Activated T-helper 2 cell treated with anti-CD3 and anti-CD28 coated beads, Interferon-gamma antibody, Interleukin-2, Interleukin-4, amounts not matched to agents 10 μg/mL and 5 μg/mL and 100 μg/mL, durations not matched to agents 14 hours and 24 hours and 36 hours (primary cell): ENCODE measurements around the gene YY1AP1. TPM values are rescaled to one million over a fixed set of nuclear protein-coding genes. Genes with fewer than 3 reads are reported as not detected.
"Not testable (repeated sequence)": the region's sequence is repeated elsewhere in the genome, so short reads cannot be mapped to it uniquely, and the experiment has no call there.

Source experiments
- DNase-seq: peaks from one replicate; pipeline ENCODE4 v3.0.0; 2021; ENCODE audit warnings: low spot score
- H3K27ac Mint-ChIP-seq: one replicate; pipeline ENCODE4 v1.8.0; 2021; ENCODE audit warnings: mixed read lengths
- H3K27me3 Mint-ChIP-seq: one replicate; pipeline ENCODE4 v1.8.0; 2021; ENCODE audit warnings: low read depth, mixed read lengths
- H3K36me3 Mint-ChIP-seq: one replicate; pipeline ENCODE4 v1.8.0; 2021; ENCODE audit warnings: low read depth, mixed read lengths
- H3K4me1 Mint-ChIP-seq: one replicate; pipeline ENCODE4 v1.8.0; 2021; ENCODE audit warnings: low read depth, mixed read lengths
- H3K4me3 Mint-ChIP-seq: one replicate; pipeline ENCODE4 v1.8.0; 2021; ENCODE audit warnings: low read depth, mild to moderate bottlenecking, moderate library complexity, mixed read lengths
- H3K9me3 Mint-ChIP-seq: one replicate; pipeline ENCODE4 v1.8.0; 2021; ENCODE audit warnings: mixed read lengths
- intact Hi-C: fragments of 100-400 bp; cut with micrococcal nuclease; formaldehyde crosslinking; loops from one replicate; pipeline ENCODE4 v1.15.1; 2023
- total RNA-seq: library from RNA; stranded (reverse); gene quantifications from 2 replicates; pipeline ENCODE4 v1.2.3, GENCODE V29; 2022

Gene YY1AP1
- total RNA-seq, 1 donor from 2014 or later, result 67.9 TPM

DNA sequence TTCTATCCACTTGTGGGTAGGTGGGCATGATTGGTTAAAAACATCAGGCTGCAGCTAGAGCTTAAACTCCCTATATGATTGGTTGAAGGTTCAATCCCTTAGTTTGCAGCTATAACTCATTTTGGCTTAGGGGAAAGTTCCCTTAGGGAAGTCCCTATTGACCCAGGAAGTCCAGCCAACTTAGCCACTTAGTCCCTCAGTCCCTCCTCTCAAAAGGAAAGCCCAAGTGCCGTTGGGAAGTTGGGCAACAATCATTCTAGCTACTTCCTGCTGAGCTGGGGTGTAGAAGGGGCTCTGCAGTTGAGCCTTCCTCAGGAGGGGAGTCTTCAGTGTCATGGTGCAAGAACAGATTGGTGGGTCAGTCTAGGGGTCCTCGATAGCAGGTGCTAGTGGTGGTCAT lies 66.4 kb downstream of the YY1AP1 start:
- H3K36me3 Mint-ChIP-seq, result no peaks in the 10 kb centered on the region
- no peaks in the 10 kb centered on the region for H3K4me1 Mint-ChIP-seq
- H3K27me3 Mint-ChIP-seq, result peaks cover 5% of the 10 kb centered on the region
- no peak for DNase-seq
- no peak overlapping the region for H3K27ac Mint-ChIP-seq
- intact Hi-C loops, result no loop called here
- H3K9me3 Mint-ChIP-seq, result no peaks in the 10 kb centered on the region
- H3K4me3 Mint-ChIP-seq, result no peak overlapping the region

DNA sequence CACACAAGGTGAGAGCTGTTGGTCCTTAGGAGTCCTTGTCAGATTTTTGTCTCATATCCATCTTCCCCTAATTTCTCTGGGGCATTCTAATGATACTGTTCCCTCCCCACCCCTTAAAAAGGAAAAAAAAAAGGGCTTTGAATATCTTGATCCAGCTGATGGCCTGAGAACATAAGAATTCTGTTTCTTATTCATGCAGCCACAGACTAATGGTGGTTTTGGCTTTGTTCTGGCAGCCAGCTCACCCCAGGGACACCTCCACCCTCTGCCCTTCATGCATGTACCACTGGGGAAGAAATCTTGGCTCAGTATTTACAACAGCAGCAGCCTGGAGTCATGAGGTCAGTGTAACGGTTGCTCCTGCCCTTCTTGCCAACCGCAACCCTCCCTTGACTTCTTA lies 75.3 kb downstream of the YY1AP1 start:
- H3K36me3 Mint-ChIP-seq, result peaks cover 24% of the 10 kb centered on the region
- H3K9me3 Mint-ChIP-seq, H3K4me1 Mint-ChIP-seq, DNase-seq, intact Hi-C loops, H3K27me3 Mint-ChIP-seq, H3K4me3 Mint-ChIP-seq, H3K27ac Mint-ChIP-seq: not testable (repeated sequence)

DNA sequence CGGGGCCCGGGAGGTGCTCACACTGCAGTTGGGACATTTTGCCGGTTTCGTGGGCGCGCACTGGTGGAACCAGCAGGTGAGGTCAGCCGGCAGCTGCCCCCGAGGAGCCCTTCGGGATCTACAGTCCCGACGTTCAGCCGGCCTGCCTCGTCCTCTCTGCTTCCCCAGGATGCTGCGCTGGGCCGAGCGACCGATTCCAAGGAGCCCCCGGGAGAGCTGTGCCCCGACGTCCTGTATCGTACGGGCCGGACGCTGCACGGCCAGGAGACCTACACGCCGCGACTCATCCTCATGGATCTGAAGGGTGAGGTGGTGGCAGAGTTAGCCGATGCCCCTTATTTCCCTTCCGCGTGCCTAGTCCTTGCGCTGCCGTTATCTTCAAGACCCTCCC lies 78.3 kb downstream of the YY1AP1 start:
- H3K9me3 Mint-ChIP-seq, H3K27me3 Mint-ChIP-seq, intact Hi-C loops, DNase-seq, H3K27ac Mint-ChIP-seq, H3K4me1 Mint-ChIP-seq: not testable (repeated sequence)
- H3K4me3 Mint-ChIP-seq, result peak overlapping the region; percentile 94
- H3K36me3 Mint-ChIP-seq, result peaks cover 19% of the 10 kb centered on the region

DNA sequence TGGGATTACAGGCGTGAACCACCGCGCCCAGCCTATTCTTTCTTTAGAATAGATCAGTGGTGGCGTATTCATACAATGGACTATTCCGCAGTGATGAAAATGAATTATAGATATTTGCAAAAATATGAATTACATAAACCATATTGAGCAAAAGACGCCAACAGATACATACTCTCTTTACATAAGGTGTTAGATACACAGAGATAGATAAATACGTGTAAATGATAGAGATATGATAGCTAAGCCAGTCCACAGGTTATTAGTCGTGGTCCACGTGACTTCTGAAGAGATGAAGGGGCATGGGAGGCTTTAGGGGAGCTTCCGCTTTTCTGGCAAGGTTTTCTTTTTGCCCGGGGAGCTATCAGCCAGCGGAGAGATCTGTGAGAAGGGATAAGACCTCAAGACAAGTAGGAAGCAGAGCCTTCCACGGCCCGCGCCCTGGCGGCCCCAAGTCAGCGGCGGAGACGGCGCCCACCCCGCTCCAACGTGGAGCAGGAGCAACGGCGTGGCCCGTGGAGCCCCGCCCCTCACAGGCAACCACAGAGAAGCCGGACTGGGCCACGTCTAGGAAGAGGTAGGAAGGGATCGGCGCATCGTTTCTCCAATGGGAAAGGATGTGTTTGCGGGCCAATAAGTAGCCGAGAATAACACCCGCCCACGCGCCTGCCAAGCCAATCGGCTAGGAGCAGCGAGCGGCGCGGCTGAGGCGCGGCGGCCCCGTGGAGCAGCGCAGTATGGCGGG lies 78.9 kb downstream of the YY1AP1 start, which contains the start of gene MSTO1:
Gene MSTO1 (plus strand): TSS at position 704 of the 742 bp plus-strand sequence. CDS start 31 bp downstream, at position 735.
- H3K27me3 Mint-ChIP-seq, result peaks cover 2% of the 10 kb centered on the region
- H3K27ac Mint-ChIP-seq, result peak within 1 kb of the TSS; percentile 91
- DNase-seq, result peak; percentile 94
- peaks cover 16% of the 10 kb centered on the region for H3K36me3 Mint-ChIP-seq
- peaks cover 4% of the 10 kb centered on the region for H3K4me1 Mint-ChIP-seq
- peak within 1 kb of the TSS; percentile 94 for H3K4me3 Mint-ChIP-seq
- intact Hi-C loops, result no loop called here
- no peaks in the 10 kb centered on the region for H3K9me3 Mint-ChIP-seq

Other genes starting within 250 kb of the YY1AP1 start
- 39.5 and 40.3 TPM in 2 replicates for gene ASH1L, start 126.0 kb downstream of the YY1AP1 start, total RNA-seq
- 87.5 and 87.6 TPM in 2 replicates for gene MSTO1, start 78.6 kb downstream of the YY1AP1 start, total RNA-seq
- gene DAP3, start 317 bp upstream of the YY1AP1 start, total RNA-seq, result 172 and 187 TPM in 2 replicates
- gene GON4L, start 168.4 kb upstream of the YY1AP1 start, total RNA-seq, result 56.2 and 68.3 TPM in 2 replicates
- 22.3 and 23.3 TPM in 2 replicates for gene SYT11, start 170.8 kb upstream of the YY1AP1 start, total RNA-seq
- 20.0 and 27.0 TPM in 2 replicates for gene RIT1, start 222.6 kb upstream of the YY1AP1 start, total RNA-seq
- gene KHDC4, start 245.6 kb upstream of the YY1AP1 start, total RNA-seq, result 78.4 and 83.5 TPM in 2 replicates